Astrocyte (in vitro differentiated cells and primary cell): ENCODE data around the gene NOXO1.
"Not testable (repeated sequence)": the region's sequence is repeated elsewhere in the genome, so short reads cannot be mapped to it uniquely, and the experiment has no call there.

Experiments used
- EZH2 ChIP-seq: IDR thresholded peaks from 2 replicates; pipeline ENCODE4 v1.6.1; 2012; ENCODE audit warnings: mild to moderate bottlenecking, low read length, inconsistent platforms; ENCODE audit not compliant: insufficient read depth
- TF ChIP-seq, protein P1 (sequence below): IDR thresholded peaks from 2 replicates; pipeline ENCODE4 v1.5.1; 2011; ENCODE audit warnings: low read depth, mild to moderate bottlenecking, inconsistent platforms, low read length, moderate library complexity; ENCODE audit not compliant: insufficient read depth

DNA sequence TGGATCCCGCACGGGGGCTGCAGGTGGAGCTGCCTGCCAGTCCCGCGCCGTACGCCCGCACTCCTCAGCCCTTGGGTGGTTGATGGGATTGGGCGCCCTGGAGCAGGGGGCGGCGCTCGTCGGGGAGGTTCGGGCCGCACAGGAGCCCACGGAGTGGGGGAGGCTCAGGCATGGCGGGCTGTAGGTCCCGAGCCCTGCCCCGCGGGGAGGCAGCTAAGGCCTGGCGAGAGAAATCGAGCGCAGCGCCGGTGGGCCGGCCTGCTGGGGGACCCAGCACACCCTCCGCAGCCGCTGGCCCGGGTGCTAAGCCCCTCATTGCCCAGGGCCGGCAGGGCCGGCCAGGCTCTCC, 23.2 kb downstream of the NOXO1 start:
- TF ChIP-seq, protein P1, sequence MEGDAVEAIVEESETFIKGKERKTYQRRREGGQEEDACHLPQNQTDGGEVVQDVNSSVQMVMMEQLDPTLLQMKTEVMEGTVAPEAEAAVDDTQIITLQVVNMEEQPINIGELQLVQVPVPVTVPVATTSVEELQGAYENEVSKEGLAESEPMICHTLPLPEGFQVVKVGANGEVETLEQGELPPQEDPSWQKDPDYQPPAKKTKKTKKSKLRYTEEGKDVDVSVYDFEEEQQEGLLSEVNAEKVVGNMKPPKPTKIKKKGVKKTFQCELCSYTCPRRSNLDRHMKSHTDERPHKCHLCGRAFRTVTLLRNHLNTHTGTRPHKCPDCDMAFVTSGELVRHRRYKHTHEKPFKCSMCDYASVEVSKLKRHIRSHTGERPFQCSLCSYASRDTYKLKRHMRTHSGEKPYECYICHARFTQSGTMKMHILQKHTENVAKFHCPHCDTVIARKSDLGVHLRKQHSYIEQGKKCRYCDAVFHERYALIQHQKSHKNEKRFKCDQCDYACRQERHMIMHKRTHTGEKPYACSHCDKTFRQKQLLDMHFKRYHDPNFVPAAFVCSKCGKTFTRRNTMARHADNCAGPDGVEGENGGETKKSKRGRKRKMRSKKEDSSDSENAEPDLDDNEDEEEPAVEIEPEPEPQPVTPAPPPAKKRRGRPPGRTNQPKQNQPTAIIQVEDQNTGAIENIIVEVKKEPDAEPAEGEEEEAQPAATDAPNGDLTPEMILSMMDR = not testable (repeated sequence)
- TF ChIP-seq EZH2 = not testable (repeated sequence)
